ENCODE data around the gene RFX2.

RFX2 gene

DNA sequence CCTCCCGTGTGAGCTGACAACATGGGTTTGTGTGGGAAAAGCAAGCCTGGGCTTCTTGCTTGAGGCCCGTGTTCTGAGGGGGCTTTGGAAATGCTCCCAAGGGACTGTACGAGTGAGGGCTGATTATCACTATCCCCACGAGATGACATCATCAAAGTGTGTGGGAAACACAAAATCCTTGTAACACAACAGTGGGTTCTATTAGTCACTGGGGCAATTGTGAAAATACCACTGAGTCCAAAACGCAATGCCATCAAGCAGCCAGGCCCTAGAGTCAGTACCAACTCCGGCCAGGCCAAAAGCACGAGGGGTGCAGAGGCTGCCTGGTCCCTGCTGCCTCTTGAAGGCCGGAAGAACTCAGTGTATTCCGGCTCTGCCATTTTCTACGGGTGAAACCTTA lies 166.7 kb downstream of the RFX2 start:
- Histone ChIP-seq H3K36me3 (ENCODE audit: insufficient read depth, insufficient read length, low read length) (peaks cover 64% of the 10 kb centered on the region), H3K9me3 (ENCODE audit: insufficient read depth, low read length) (no peaks in the 10 kb centered on the region), H3K4me1 (ENCODE audit: insufficient read depth, insufficient read length) (peaks cover 10% of the 10 kb centered on the region), H3K9ac (ENCODE audit: insufficient read length, low read depth) (no peak overlapping the region), H3K4me3 (ENCODE audit: insufficient read length, low read depth) (no peak overlapping the region), H3K27me3 (ENCODE audit: insufficient read depth, insufficient read length) (no peaks in the 10 kb centered on the region)
- no peak for DNase-seq (ENCODE audit: low read depth, low spot score)
- TF ChIP-seq YY1 (IDR thresholded peaks at IDR 0.05; ENCODE audit: insufficient read depth, insufficient read length), result no peak
- TF ChIP-seq ZNF274 (IDR thresholded peaks at IDR 0.05; ENCODE audit: low read depth, low read length), result no peak

Measured in NT2/D1 (cell line).